ENCODE data around the gene KISS1.

GRCh38 chr1:204145033-204145504, 51.2 kb downstream of the KISS1 start:
- TF ChIP-seq POLR2AphosphoS5 (IDR thresholded peaks at IDR 0.05; ENCODE audit: low read depth, low read length) (no peak), CTCF (IDR thresholded peaks at IDR 0.05) (no peak), TCF7L2 (IDR thresholded peaks at IDR 0.05; ENCODE audit: low read depth, low read length) (no peak)

Data from Panc1 (cell line).